Neural progenitor cell (in vitro differentiated cells): Measurements from ENCODE around the gene SLC25A26. TPM values are rescaled to one million over a fixed set of nuclear protein-coding genes. Genes with fewer than 3 reads are reported as not detected.
A peak's percentile ranks its signal among the peaks of the same experiment; 100 is the strongest.

Experiments used
- DNase-seq: peaks from one replicate; pipeline ENCODE4 v3.0.0-alpha.2; 2016; ENCODE audit warnings: low spot score
- H2AFZ ChIP-seq: fragments of 200-600 bp; sonication (generic); replicated peaks from 2 replicates; pipeline ENCODE4 v1.6.1; 2016; ENCODE audit warnings: antibody characterized with exemption
- H3F3A ChIP-seq: fragments of 200-600 bp; sonication (generic); 2 replicates; pipeline ENCODE4 v1.6.1; 2016; ENCODE audit warnings: antibody characterized with exemption, low read depth
- H3K27ac ChIP-seq: fragments of 200-600 bp; sonication (generic); 2 replicates; pipeline ENCODE4 v1.5.1; 2016; ENCODE audit warnings: mild to moderate bottlenecking
- H3K27me3 ChIP-seq: fragments of 200-600 bp; sonication (generic); 2 replicates; pipeline ENCODE4 v1.6.1; 2016; ENCODE audit warnings: mild to moderate bottlenecking, moderate library complexity
- H3K36me3 ChIP-seq: fragments of 200-600 bp; sonication (generic); 2 replicates; pipeline ENCODE4 v1.5.1; 2016
- H3K4me1 ChIP-seq: fragments of 200-600 bp; sonication (generic); 2 replicates; pipeline ENCODE4 v1.6.1; 2016; ENCODE audit warnings: mixed run types
- H3K4me2 ChIP-seq: fragments of 200-600 bp; sonication (generic); 2 replicates; pipeline ENCODE4 v1.6.1; 2016
- H3K4me3 ChIP-seq: fragments of 200-600 bp; sonication (generic); 2 replicates; pipeline ENCODE4 v1.5.1; 2016
- H3K79me2 ChIP-seq: fragments of 200-600 bp; sonication (generic); 2 replicates; pipeline ENCODE4 v1.6.1; 2016; ENCODE audit warnings: low read depth
- H3K9ac ChIP-seq: fragments of 200-600 bp; sonication (generic); 2 replicates; pipeline ENCODE4 v1.6.1; 2016
- H3K9me3 ChIP-seq: fragments of 200-600 bp; sonication (generic); 2 replicates; pipeline ENCODE4 v1.5.1; 2016; ENCODE audit warnings: low read depth
- H4K20me1 ChIP-seq: fragments of 200-600 bp; sonication (generic); 2 replicates; pipeline ENCODE4 v1.6.1; 2016; ENCODE audit warnings: low read depth
- H3K27ac Mint-ChIP-seq: 3 replicates; pipeline ENCODE4 v1.8.0; 2021; ENCODE audit warnings: mixed read lengths
- H3K27me3 Mint-ChIP-seq: 2 replicates; pipeline ENCODE4 v1.8.0; 2022; ENCODE audit warnings: low read depth, mild to moderate bottlenecking, inconsistent platforms, moderate library complexity, mixed read lengths; ENCODE audit not compliant: insufficient read depth
- H3K36me3 Mint-ChIP-seq: 3 replicates; pipeline ENCODE4 v1.8.0; 2021; ENCODE audit warnings: mixed read lengths
- H3K4me1 Mint-ChIP-seq: 3 replicates; pipeline ENCODE4 v1.8.0; 2021; ENCODE audit warnings: mixed read lengths
- H3K4me3 Mint-ChIP-seq: 3 replicates; pipeline ENCODE4 v1.8.0; 2021; ENCODE audit warnings: mild to moderate bottlenecking, moderate library complexity, mixed read lengths
- H3K9me3 Mint-ChIP-seq: 3 replicates; pipeline ENCODE4 v1.8.0; 2020; ENCODE audit warnings: mixed read lengths
- CTCF ChIP-seq: fragments of 200-600 bp; sonication (generic); IDR thresholded peaks from 2 replicates; pipeline ENCODE4 v1.5.1; 2017; ENCODE audit warnings: antibody characterized with exemption, mild to moderate bottlenecking
- EZH2 ChIP-seq: fragments of 200-600 bp; sonication (generic); IDR thresholded peaks from 2 replicates; pipeline ENCODE4 v1.6.1; 2017; ENCODE audit warnings: antibody characterized with exemption, mild to moderate bottlenecking, moderate library complexity
- EZH2phosphoT487 ChIP-seq: fragments of 200-600 bp; sonication (generic); IDR thresholded peaks from 2 replicates; pipeline ENCODE4 v1.6.1; 2017; ENCODE audit warnings: antibody characterized with exemption
- total RNA-seq: library from RNA; depleted of rRNA; stranded (reverse); fragments of >200 nt; gene quantifications from 2 replicates; pipeline ENCODE4 v1.2.3, GENCODE V29; 2015; ENCODE audit warnings: low replicate concordance

Gene SLC25A26
- total RNA-seq, 1 donor from 2014 or later = 17.0 TPM

GRCh38 chr3:66200147-66200546 lies 20.7 kb upstream of the SLC25A26 start:
- H3K4me3 ChIP-seq = no peak overlapping the region

GRCh38 chr3:66200786-66201185 lies 20.0 kb upstream of the SLC25A26 start:
- no peaks in the 10 kb centered on the region for H3K9me3 ChIP-seq
- H3K4me2 ChIP-seq = no peak overlapping the region
- DNase-seq = no peak
- TF ChIP-seq CTCF = no peak
- no peak for TF ChIP-seq EZH2
- TF ChIP-seq EZH2phosphoT487 = no peak
- peaks cover 6% of the 10 kb centered on the region for H3K4me1 Mint-ChIP-seq
- H2AFZ ChIP-seq = no peak overlapping the region
- no peak overlapping the region for H3K4me3 ChIP-seq
- no peaks in the 10 kb centered on the region for H3K36me3 ChIP-seq
- H3K9ac ChIP-seq = no peak overlapping the region
- no peak overlapping the region for H3K27ac ChIP-seq
- H3K27me3 Mint-ChIP-seq = peaks cover 18% of the 10 kb centered on the region
- no peak overlapping the region for H3K4me3 Mint-ChIP-seq
- no peaks in the 10 kb centered on the region for H3K27me3 ChIP-seq
- H3K4me1 ChIP-seq = peaks cover 7% of the 10 kb centered on the region
- peaks cover 34% of the 10 kb centered on the region for H3F3A ChIP-seq
- no peaks in the 10 kb centered on the region for H3K79me2 ChIP-seq
- H3K27ac Mint-ChIP-seq = no peak overlapping the region
- no peaks in the 10 kb centered on the region for H4K20me1 ChIP-seq
- no peaks in the 10 kb centered on the region for H3K9me3 Mint-ChIP-seq
- no peaks in the 10 kb centered on the region for H3K36me3 Mint-ChIP-seq

More at GRCh38 chr3:66200147-66200546, 20.7 kb upstream of the SLC25A26 start:
- Mint-ChIP-seq H3K9me3 (no peaks in the 10 kb centered on the region), H3K4me1 (peaks cover 12% of the 10 kb centered on the region), H3K27me3 (peaks cover 18% of the 10 kb centered on the region), H3K4me3 (no peak overlapping the region), H3K27ac (no peak overlapping the region), H3K36me3 (no peaks in the 10 kb centered on the region)
- no peaks in the 10 kb centered on the region for H3K36me3 ChIP-seq
- peaks cover 11% of the 10 kb centered on the region for H3K4me1 ChIP-seq
- peaks cover 41% of the 10 kb centered on the region for H3F3A ChIP-seq
- H3K79me2 ChIP-seq = no peaks in the 10 kb centered on the region
- no peak overlapping the region for H2AFZ ChIP-seq
- H4K20me1 ChIP-seq = no peaks in the 10 kb centered on the region
- H3K9me3 ChIP-seq = no peaks in the 10 kb centered on the region
- no peak overlapping the region for H3K9ac ChIP-seq
- no peak overlapping the region for H3K27ac ChIP-seq
- H3K4me2 ChIP-seq = no peak overlapping the region
- no peak for TF ChIP-seq EZH2
- TF ChIP-seq CTCF = peak; percentile 8
- H3K27me3 ChIP-seq = no peaks in the 10 kb centered on the region
- DNase-seq = peak; percentile 13

- peaks cover 9% of the 10 kb centered on the region for H3K27me3 Mint-ChIP-seq
- H3K4me3 ChIP-seq = no peak overlapping the region
- H4K20me1 ChIP-seq = no peaks in the 10 kb centered on the region
- H3K36me3 Mint-ChIP-seq = no peaks in the 10 kb centered on the region
- H3K4me1 ChIP-seq = no peaks in the 10 kb centered on the region
- no peaks in the 10 kb centered on the region for H3K27me3 ChIP-seq
- no peak overlapping the region for H3K27ac Mint-ChIP-seq
- no peaks in the 10 kb centered on the region for H3K36me3 ChIP-seq
- H3K4me3 Mint-ChIP-seq = no peak overlapping the region
- peaks cover 20% of the 10 kb centered on the region for H3F3A ChIP-seq
- no peaks in the 10 kb centered on the region for H3K9me3 ChIP-seq
- H2AFZ ChIP-seq = no peak overlapping the region
- H3K4me2 ChIP-seq = no peak overlapping the region
- no peak overlapping the region for H3K9ac ChIP-seq
- H3K79me2 ChIP-seq = no peaks in the 10 kb centered on the region
- DNase-seq = no peak
- no peaks in the 10 kb centered on the region for H3K9me3 Mint-ChIP-seq
- no peaks in the 10 kb centered on the region for H3K4me1 Mint-ChIP-seq
- TF ChIP-seq EZH2 = no peak
- no peak for TF ChIP-seq EZH2phosphoT487
- TF ChIP-seq CTCF = no peak
- no peak overlapping the region for H3K27ac ChIP-seq
Measured at GRCh38 chr3:66203275-66203674, 17.5 kb upstream of the SLC25A26 start.
